ENCODE measurements around the gene TRIM63. TPM values are rescaled to one million over a fixed set of nuclear protein-coding genes. Genes with fewer than 3 reads are reported as not detected.

The TRIM63 gene
- total and polyA plus RNA-seq, 2 of the 8 experiments (the other 6 are each of a cell fraction or from before 2014, with no cell fraction given), result not detected

DNA sequence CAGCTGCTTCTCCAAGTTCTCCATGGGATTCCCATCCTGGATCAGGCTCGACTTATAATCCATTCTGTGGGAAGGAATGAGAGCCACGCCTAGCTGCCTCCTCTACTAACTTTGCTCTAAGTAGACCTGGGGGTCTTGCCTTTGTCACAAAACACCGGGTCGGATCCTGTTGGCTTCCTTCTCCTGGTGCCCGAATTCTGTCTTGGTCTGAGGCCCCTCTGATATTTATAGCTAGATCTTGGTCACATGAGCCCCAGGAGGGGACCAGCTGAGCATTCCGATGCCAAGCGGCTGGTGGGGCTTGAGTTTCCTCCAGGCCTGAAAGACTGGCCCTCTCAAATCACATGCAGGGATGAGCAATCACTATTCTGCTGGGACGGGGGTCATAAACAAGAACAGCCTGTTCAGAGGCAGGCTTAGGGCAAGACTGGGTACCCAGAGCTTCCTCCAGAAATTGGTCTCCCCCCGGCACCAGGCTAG, at the start of gene TRIM63 (continued):
- TF ChIP-seq CHD1 (IDR thresholded peaks at IDR 0.05; ENCODE audit: low read depth, low read length), result no peak
- TF ChIP-seq SIRT6 (IDR thresholded peaks at IDR 0.05; ENCODE audit: low read length), result no peak
- no peak for TF ChIP-seq EGR1 (IDR thresholded peaks at IDR 0.05; ENCODE audit: borderline replicate concordance, low read depth, low read length)
- TF ChIP-seq CTBP2 (IDR thresholded peaks at IDR 0.05; ENCODE audit: borderline replicate concordance, insufficient read depth, insufficient read length, low read length), result no peak
- TF ChIP-seq, protein P1, sequence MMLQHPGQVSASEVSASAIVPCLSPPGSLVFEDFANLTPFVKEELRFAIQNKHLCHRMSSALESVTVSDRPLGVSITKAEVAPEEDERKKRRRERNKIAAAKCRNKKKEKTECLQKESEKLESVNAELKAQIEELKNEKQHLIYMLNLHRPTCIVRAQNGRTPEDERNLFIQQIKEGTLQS (IDR thresholded peaks at IDR 0.05; ENCODE audit: insufficient read depth, low read depth, low read length), result no peak

Data from H1 (cell line).